T-helper 17 cell (primary cell): ENCODE results near the gene ZNF230. TPM values are rescaled to one million over a fixed set of nuclear protein-coding genes. Genes with fewer than 3 reads are reported as not detected.
A peak's percentile ranks its signal among the peaks of the same experiment; 100 is the strongest.

Experiments
- ATAC-seq: fragments of 150-1000 bp; cut with Tn5 transposase; 2 replicates; pipeline ENCODE4 v1.10.0; 2021; ENCODE audit warnings: mild to moderate bottlenecking, moderate library complexity
- DNase-seq, 3 donors: peaks; one replicate each; pipeline versions ENCODE4 v3.0.0 to v3.0.0-alpha.2; 2020 to 2021
- H3K9me3 ChIP-seq: one replicate; pipeline ENCODE4 v1.7.0; 2013; ENCODE audit warnings: low read length, mild to moderate bottlenecking; ENCODE audit not compliant: control insufficient read depth, poor library complexity, severe bottlenecking
- H3K27ac Mint-ChIP-seq: one replicate; pipeline ENCODE4 v1.8.0; 2022; ENCODE audit warnings: mild to moderate bottlenecking, moderate library complexity, mixed read lengths
- H3K27me3 Mint-ChIP-seq: one replicate; pipeline ENCODE4 v1.8.0; 2022; ENCODE audit warnings: mixed read lengths
- H3K36me3 Mint-ChIP-seq: one replicate; pipeline ENCODE4 v1.8.0; 2022; ENCODE audit warnings: low read depth, mixed read lengths
- H3K4me1 Mint-ChIP-seq: one replicate; pipeline ENCODE4 v1.8.0; 2022; ENCODE audit warnings: mild to moderate bottlenecking, mixed read lengths
- H3K4me3 Mint-ChIP-seq: one replicate; pipeline ENCODE4 v1.8.0; 2022; ENCODE audit warnings: mild to moderate bottlenecking, moderate library complexity, mixed read lengths
- total RNA-seq, 4 donors: library from RNA in 2 of 4; stranded (reverse) in 2 of 4; gene quantifications; one replicate each; pipeline ENCODE4 v1.2.3 and lab custom pipeline; 2022 to 2026

ZNF230 gene
- total RNA-seq = 1 to 10 TPM; 2.0 to 2.6 TPM
- 4.9 to 22.9 reads per million in 2 donors for total RNA-seq (lab: John Stamatoyannopoulos, UW)

DNA sequence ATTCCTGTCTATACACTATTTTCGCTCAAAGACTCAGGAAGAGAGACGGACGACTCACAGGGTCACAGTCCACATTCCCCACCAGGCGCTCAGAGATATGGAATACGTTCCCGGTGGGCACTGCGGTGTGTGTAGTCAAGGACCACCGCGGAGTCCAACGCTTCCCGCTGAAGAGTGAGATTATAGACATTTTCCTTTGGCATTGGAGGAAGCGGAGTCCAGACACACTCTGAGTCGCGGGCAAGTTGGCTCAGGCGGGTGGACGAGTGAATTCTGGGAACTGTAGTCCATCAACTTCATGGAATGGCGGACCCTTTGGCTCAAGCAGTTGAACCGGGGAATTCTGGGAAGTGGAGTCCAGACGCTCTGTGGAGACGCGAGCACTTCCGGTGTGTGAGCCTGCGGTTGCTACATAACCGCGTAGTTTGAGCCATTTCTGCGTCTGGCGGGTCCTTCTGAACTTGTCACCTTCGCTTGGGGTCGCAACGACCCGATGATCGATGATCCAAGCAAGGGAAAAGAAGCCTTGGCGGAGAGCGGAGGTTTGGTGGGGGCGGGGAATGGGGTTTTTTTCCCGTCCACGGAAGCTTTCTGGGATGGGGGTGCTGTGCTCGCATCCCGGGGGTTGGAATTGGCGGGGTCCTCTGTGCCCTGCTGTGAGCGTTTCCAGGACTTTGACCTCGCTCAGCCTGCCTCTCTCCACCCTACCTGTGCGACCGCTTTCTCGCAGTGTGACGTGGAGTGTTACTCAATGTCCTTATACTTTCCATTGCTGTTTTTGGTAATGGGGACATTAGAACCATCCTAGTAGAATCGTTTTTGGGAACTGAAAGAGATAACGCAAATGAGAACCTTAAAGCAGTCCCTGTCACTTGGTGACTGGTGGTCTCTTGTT is at the start of gene ZNF230:
Gene ZNF230, plus strand, starts transcription at position 392 of the 895 bp plus-strand sequence. CDS start 4,122 bp downstream, outside the sequence.
- Mint-ChIP-seq H3K36me3 (peaks cover 5% of the 10 kb centered on the region), H3K27me3 (no peaks in the 10 kb centered on the region), H3K27ac (peak within 1 kb of the TSS; percentile 93), H3K4me1 (peaks cover 10% of the 10 kb centered on the region), H3K4me3 (peak within 1 kb of the TSS; percentile 94)
- H3K9me3 ChIP-seq = no peaks in the 10 kb centered on the region
- DNase-seq (peak; percentile 55 to 70 (median 60)), ATAC-seq (peak; percentile 99)

DNA sequence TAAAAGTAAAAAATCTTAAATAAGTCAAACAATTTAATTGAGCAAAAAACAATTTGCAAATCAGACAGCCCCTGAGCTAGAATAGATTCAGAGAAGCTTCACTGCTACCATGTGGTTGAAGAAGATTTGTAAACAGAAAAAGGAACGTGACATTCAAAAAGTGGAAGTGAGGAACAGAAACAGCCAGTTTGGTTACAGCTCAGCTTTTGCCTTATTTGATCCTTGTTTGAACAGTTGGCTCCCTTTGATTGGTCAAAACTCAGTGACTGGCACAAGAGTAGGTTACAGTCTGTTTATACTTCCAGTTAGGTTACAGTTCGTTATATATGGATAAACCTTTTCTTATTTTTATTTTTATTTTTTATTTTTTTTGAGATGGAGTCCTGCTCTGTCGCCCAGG is 45.9 kb upstream of the ZNF230 start:
- no peak overlapping the region for H3K27ac Mint-ChIP-seq
- H3K4me1 Mint-ChIP-seq = no peaks in the 10 kb centered on the region
- DNase-seq (no peak), ATAC-seq (no peak)
- no peaks in the 10 kb centered on the region for H3K36me3 Mint-ChIP-seq
- no peaks in the 10 kb centered on the region for H3K9me3 ChIP-seq
- H3K27me3 Mint-ChIP-seq = no peaks in the 10 kb centered on the region
- no peak overlapping the region for H3K4me3 Mint-ChIP-seq

DNA sequence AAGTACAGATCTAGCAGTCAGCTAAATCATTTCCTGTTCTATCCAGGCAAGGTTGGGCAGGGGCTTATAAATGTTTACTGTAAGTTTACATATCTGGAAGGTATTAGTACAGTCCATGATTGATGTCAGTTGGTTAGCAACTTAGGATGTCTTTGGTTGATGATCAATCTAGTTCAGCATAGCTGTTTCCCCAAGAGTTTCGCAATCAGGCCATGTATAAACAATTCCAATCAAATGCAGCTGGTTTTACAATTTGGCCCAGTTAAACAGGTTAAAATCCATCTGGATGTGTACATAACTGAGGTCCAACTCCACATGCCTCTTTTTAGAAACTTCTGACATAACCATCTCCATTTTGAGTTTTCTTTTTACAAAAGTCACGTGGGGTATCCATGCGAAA is 44.9 kb upstream of the ZNF230 start:
- H3K27ac Mint-ChIP-seq = no peak overlapping the region
- H3K4me1 Mint-ChIP-seq = no peaks in the 10 kb centered on the region
- peaks cover 4% of the 10 kb centered on the region for H3K9me3 ChIP-seq
- DNase-seq = no peak
- no peaks in the 10 kb centered on the region for H3K36me3 Mint-ChIP-seq
- ATAC-seq = no peak
- no peaks in the 10 kb centered on the region for H3K27me3 Mint-ChIP-seq
- no peak overlapping the region for H3K4me3 Mint-ChIP-seq

DNA sequence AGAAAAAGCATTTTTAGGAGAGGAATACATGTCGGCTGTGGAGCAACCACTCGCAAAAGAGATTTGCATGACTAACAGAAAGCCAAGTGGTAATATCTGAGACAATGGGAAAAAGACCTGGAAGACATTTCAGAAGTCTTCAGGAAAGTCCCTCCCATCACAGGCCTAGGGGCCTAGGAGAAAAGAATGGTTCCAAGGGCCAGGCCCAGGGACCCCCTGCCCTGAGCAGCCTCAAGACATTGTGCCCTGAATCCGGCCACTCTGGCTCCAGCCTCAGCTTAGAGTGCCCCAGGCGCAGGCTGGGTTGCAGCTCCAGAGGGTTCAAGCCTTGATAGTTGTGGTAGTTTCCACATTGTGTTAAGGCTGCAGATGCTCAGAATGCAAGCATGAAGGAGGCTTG is 42.3 kb upstream of the ZNF230 start:
- DNase-seq = no peak
- no peaks in the 10 kb centered on the region for H3K27me3 Mint-ChIP-seq
- H3K27ac Mint-ChIP-seq = no peak overlapping the region
- no peak for ATAC-seq
- no peaks in the 10 kb centered on the region for H3K4me1 Mint-ChIP-seq
- H3K4me3 Mint-ChIP-seq = no peak overlapping the region
- peaks cover 2% of the 10 kb centered on the region for H3K36me3 Mint-ChIP-seq
- H3K9me3 ChIP-seq = peaks cover 4% of the 10 kb centered on the region

DNA sequence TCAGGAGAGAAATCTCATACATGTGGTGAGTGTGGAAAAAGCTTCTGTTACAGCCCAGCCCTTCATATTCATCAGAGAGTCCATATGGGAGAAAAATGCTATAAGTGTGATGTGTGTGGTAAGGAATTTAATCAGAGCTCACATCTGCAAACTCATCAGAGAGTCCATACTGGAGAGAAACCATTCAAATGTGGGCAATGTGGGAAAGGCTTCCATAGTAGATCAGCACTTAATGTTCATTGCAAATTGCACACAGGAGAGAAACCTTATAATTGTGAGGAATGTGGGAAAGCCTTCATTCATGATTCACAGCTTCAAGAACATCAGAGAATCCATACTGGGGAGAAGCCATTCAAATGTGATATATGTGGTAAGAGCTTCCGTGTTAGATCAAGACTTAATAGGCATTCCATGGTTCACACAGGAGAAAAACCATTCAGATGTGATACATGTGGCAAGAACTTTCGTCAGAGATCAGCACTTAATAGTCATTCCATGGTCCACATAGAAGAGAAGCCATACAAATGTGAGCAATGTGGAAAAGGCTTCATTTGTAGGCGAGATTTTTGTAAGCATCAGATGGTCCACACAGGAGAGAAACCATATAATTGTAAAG is 36.6 kb upstream of the ZNF230 start:
- Mint-ChIP-seq H3K27ac (no peak overlapping the region), H3K4me3 (no peak overlapping the region), H3K4me1 (no peaks in the 10 kb centered on the region), H3K27me3 (no peaks in the 10 kb centered on the region), H3K36me3 (peaks cover 6% of the 10 kb centered on the region)
- DNase-seq (no peak), ATAC-seq (no peak)
- H3K9me3 ChIP-seq = peaks cover 22% of the 10 kb centered on the region

DNA sequence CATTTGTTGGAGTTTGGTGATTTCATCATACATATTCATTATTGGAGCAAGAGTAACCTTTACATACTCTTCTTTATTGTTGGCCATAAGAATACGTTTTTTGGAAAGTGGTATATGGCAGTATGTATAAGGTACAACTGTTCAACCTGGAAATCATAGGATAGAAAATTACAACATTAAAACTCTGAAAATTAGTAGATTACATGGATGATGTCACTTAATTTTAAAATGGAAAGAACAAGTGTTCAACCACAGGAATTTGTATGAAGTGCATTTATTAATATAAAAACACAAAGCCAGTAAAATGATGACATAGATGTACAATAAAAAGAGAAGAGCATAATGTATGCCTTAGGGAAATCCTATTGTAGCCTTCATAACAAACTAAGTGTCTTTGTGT is 26.0 kb upstream of the ZNF230 start:
- Mint-ChIP-seq H3K27ac (no peak overlapping the region), H3K4me3 (no peak overlapping the region), H3K4me1 (no peaks in the 10 kb centered on the region), H3K27me3 (no peaks in the 10 kb centered on the region), H3K36me3 (peaks cover 5% of the 10 kb centered on the region)
- DNase-seq (no peak), ATAC-seq (no peak)
- no peaks in the 10 kb centered on the region for H3K9me3 ChIP-seq

DNA sequence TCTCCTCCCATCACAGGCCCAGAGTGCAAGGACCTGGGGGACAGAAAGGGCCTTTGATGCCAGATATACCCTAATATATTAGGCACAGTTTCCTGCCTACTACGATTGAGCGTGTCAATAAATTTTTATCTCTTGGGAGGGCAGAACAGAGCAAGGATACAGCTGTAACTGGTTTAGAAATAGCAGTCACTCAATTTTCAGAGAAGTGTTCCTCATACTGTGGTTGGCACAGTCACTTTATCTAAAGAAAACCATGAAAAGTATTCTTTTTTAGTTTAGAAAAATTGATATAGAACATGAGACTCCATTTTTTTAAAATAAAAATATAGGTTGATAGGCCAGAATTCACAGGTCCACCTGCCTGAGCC is 19.2 kb upstream of the ZNF230 start:
- peak overlapping the region; percentile 66 for H3K4me3 Mint-ChIP-seq
- no peaks in the 10 kb centered on the region for H3K27me3 Mint-ChIP-seq
- peak overlapping the region; percentile 65 for H3K27ac Mint-ChIP-seq
- H3K9me3 ChIP-seq = no peaks in the 10 kb centered on the region
- DNase-seq (no peak), ATAC-seq (no peak)
- H3K4me1 Mint-ChIP-seq = peaks cover 2% of the 10 kb centered on the region
- peaks cover 1% of the 10 kb centered on the region for H3K36me3 Mint-ChIP-seq

DNA sequence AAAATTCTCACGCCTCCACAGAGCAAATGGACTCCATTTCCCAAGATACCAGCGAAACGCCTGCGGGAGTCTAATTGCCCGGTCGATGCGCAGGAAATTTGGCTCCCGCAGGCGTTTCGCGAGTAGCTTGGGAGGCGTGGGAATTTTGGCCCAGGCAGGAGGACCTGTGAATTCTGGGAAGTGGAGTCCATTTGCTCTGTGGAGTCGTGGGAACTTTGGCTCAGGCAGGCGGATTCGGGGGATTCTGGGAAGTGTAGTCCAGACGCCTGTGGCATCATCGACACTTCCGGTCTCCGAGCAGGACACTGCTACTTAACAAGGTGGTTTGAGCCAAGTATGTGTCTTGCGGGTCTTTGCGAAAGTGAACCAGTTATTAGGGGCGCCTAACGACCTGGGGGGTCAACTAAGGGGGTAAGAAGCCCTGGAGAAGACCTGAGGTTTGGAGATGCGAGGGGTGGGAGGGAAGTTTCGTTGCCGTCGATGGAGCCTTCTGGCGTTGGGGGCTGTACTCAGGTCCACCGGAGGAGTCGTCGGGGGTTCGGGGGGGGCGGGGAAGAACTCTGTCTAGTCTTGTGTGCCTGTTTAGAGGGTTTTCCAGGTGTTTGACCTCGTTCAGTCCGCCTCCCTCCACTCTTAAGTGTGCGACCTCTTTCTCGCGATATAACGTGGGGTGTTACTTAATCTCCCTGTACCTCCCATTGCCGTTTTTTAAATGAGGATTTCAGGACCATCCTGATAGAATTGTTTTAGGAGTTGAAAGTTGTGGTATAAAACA is 18.7 kb upstream of the ZNF230 start, which contains the start of gene ZNF155:
Gene ZNF155, plus strand, starts transcription at position 277 of the 775 bp plus-strand sequence. CDS start 4,356 bp downstream, outside the sequence.
- DNase-seq (peak; percentile 25 to 52 (median 43)), ATAC-seq (peak; percentile 96)
- Mint-ChIP-seq H3K4me3 (peak within 1 kb of the TSS; percentile 94), H3K36me3 (peaks cover 3% of the 10 kb centered on the region), H3K4me1 (peaks cover 2% of the 10 kb centered on the region), H3K27ac (peak within 1 kb of the TSS; percentile 65), H3K27me3 (no peaks in the 10 kb centered on the region)
- H3K9me3 ChIP-seq = no peaks in the 10 kb centered on the region

DNA sequence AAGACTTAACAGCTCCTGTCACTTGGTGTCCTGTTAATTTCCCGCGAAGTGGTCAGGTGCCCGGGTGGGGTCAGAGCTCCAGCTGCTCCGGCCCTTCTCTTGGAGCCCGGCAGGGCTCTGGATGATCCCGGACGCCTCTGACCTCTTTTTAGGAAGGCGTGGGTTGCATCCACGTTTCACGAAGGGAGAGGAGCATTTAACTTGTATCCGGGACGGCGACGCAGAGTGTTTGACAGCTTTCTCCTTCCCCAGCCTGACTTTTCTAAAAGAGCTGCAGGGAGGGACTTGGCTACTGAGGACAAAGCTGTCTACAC is 18.1 kb upstream of the ZNF230 start:
- no peaks in the 10 kb centered on the region for H3K9me3 ChIP-seq
- Mint-ChIP-seq H3K36me3 (peaks cover 3% of the 10 kb centered on the region), H3K4me1 (peaks cover 2% of the 10 kb centered on the region), H3K27ac (peak overlapping the region; percentile 65), H3K4me3 (peak overlapping the region; percentile 94), H3K27me3 (no peaks in the 10 kb centered on the region)
- ATAC-seq (no peak), DNase-seq (no peak)

DNA sequence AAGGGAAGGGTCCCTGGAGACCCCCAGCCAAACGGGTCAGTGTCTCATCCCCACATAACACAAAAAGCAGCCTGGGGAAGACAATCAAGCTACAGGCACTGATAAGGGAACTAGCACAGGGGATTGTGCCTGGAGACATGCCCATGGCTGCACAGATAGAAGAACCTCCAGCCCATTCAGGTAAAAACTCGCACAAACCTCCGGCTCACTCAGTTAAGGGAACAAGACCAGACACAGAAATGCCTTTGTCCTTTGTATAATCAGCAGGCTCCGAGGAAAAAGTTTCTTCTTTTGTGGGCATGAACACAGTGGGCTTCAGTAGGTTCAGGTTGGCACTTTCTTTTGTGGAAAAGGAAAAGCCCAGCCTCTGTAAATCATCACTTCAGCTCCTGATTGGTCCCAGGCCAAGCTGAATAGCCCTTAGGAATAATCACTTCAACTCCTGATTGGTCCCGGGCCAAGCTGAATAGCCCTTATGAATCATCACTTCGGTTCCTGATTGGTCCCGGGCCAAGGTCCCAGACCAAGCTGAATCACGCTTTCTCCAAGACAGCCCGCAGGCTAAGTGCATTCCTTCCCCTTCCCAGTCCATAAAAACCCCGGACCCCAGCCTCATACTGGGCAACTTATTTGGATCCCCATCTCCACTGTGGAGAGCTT is 5.0 kb upstream of the ZNF230 start:
- ATAC-seq (no peak), DNase-seq (no peak)
- peaks cover 6% of the 10 kb centered on the region for H3K4me1 Mint-ChIP-seq
- no peaks in the 10 kb centered on the region for H3K27me3 Mint-ChIP-seq
- H3K36me3 Mint-ChIP-seq = peaks cover 5% of the 10 kb centered on the region
- no peak overlapping the region for H3K4me3 Mint-ChIP-seq
- no peak overlapping the region for H3K27ac Mint-ChIP-seq
- H3K9me3 ChIP-seq = peaks cover 9% of the 10 kb centered on the region

DNA sequence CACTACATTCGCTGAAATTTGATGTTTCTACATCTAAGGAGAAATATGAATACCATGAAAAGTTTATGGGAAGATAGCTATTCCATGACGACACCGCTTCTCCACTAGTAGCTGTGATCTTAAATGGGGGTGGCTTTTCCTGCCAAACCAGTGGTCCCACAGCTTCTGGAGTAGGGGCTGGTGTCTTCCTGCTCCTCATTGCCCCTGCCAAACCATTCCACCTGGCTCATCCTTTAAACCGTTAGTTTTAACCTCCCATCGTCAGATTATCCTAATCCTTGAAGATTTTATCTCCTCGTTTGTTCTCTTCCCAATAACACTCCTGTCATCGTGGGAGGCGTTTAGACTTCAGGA is 568 bp upstream of the ZNF230 start:
- H3K27ac Mint-ChIP-seq = peak overlapping the region; percentile 93
- ATAC-seq (no peak), DNase-seq (no peak)
- no peaks in the 10 kb centered on the region for H3K27me3 Mint-ChIP-seq
- peaks cover 10% of the 10 kb centered on the region for H3K4me1 Mint-ChIP-seq
- H3K4me3 Mint-ChIP-seq = peak overlapping the region; percentile 94
- H3K9me3 ChIP-seq = no peaks in the 10 kb centered on the region
- H3K36me3 Mint-ChIP-seq = peaks cover 2% of the 10 kb centered on the region

DNA sequence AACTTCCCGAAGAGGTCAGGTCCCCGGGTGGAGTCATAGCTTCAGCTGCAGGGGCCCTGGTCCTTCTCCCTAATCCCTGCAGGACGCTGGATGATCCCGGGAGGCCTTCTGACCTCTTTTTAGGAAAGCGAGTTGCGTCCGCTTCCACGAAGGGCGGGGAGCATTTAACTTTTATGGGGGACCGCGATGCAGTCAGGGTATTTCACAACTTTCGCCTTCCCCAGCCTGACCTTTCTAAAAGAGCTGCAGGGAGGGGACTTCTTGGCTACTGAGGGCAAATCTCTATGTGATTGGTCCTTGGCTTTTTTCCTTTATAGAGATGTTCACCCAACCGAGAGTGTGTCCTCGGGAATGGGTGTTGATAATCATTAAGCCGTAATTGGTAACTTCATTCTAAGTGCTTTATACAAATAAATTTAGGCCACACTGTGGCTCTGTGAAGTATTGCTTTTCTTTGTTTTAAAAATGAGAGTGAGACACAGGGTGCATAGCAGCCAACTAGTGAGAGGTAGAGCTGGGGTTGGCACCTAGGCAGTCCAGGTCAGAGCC is 778 bp downstream of the ZNF230 start:
- no peak for ATAC-seq
- DNase-seq = no peak
- peak overlapping the region; percentile 94 for H3K4me3 Mint-ChIP-seq
- H3K27me3 Mint-ChIP-seq = no peaks in the 10 kb centered on the region
- peaks cover 7% of the 10 kb centered on the region for H3K36me3 Mint-ChIP-seq
- H3K9me3 ChIP-seq = no peaks in the 10 kb centered on the region
- peak overlapping the region; percentile 93 for H3K27ac Mint-ChIP-seq
- peaks cover 10% of the 10 kb centered on the region for H3K4me1 Mint-ChIP-seq
